Measurements from ENCODE around the gene TST.

Gene TST

GRCh38 chr22:37053310-37054055, 34.2 kb upstream of the TST start:
- DNase-seq: no peak

DNA sequence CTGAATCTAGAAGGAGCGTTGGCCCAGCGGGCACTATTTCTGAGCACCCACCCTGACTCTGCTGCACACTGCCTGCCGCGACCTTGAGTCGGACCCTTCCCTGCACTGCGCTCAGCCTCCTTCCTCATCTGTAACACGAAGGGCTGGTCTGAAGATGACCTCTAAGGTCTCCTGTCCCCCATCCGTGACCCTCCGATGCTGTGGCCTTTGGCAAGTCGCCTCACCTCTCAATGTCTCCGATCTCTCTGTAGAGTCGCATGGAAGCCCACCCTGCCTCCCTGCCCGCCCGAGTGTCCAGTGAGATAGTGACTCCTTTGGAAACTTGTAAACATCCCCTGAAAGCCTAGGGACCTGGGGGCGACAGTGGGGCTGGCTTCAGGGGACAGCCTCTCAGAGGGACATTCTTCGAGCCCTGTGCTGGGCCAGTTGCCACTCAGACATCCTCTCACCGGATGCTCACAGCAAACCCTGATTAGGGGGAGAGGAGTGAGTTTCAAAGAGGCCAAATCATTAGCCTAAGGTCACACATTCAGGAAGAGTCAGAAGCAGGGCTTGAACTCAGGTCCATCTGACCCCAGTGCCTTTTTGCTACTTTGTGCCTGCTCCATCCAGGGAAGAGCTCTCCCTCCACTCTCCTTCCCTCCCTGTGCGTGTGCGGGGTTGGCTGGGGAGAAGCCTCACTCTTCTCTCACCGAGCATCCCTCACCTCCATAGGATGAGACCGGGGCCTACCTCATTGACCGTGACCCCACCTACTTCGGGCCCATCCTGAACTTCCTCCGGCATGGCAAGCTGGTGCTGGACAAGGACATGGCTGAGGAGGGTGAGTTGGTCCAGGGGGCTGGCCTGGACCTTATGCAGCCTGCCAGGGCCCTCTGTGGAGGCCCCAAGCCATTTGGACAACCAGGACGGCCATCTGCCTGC, 33.4 kb upstream of the TST start:
- no peak for DNase-seq

- DNase-seq: peak; percentile 57
Observed at GRCh38 chr22:37051391-37052385, 32.4 kb upstream of the TST start, which contains the start of gene KCTD17. KCTD17 (plus strand) TSS chr22:37051742; CDS start chr22:37051761, 19 bp downstream.

GRCh38 chr22:37050913-37051312, 31.7 kb upstream of the TST start:
- DNase-seq: no peak

GRCh38 chr22:37049224-37049623, 30.0 kb upstream of the TST start:
- DNase-seq: no peak

- no peak for DNase-seq
Observed at GRCh38 chr22:37048133-37048532, 28.9 kb upstream of the TST start.

- no peak for DNase-seq
Observed at GRCh38 chr22:37047006-37047405, 27.8 kb upstream of the TST start.

- DNase-seq: no peak
Observed at GRCh38 chr22:37046589-37046988, 27.3 kb upstream of the TST start.

GRCh38 chr22:37045958-37046357, 26.7 kb upstream of the TST start:
- DNase-seq: no peak

DNA sequence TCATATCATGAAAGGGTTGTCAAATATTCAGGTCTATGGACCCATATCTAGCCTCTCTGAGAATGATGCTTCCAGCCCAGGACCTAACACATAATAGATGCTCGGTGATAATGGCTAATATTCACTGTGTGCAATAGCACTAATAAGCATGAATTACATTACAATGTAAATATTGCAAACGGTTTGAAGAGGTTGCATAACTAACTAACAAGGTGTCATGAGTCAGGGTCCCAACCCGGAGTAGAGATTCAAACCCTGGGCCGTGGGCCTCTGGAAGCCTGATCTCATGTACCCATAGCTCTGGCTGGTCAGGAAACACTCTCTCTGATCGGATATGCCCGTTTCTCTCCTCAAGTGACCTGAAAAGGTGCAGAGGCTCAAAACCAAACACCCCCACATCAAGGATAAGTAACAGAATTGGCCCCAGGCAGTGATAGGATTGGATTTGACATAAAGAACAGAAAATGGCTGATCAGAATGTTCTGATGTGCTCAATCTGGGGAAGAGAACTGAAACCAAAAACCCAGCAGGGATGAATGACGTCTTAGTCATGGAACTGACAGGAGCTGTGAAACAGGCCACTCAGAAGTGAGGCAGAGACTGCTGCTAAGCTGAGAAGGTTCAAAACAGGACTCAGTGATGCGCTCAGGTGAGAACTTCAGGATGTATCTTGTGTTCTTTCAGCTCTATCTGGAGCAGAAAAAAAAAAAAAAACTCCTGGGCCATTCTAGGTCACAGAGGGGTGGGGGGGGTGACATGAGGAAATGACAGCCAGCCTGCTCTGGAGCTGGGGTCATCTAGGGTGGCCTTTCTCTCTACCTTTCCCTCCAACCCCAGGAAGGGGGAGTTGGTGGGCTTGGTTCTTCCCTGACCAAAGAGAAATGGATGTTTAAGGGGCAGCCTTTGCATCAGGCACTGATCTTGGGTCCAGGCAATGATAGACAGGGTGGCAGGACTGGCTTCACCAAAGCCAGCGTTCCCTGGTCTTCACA, 25.7 kb upstream of the TST start:
- DNase-seq: no peak

DNA sequence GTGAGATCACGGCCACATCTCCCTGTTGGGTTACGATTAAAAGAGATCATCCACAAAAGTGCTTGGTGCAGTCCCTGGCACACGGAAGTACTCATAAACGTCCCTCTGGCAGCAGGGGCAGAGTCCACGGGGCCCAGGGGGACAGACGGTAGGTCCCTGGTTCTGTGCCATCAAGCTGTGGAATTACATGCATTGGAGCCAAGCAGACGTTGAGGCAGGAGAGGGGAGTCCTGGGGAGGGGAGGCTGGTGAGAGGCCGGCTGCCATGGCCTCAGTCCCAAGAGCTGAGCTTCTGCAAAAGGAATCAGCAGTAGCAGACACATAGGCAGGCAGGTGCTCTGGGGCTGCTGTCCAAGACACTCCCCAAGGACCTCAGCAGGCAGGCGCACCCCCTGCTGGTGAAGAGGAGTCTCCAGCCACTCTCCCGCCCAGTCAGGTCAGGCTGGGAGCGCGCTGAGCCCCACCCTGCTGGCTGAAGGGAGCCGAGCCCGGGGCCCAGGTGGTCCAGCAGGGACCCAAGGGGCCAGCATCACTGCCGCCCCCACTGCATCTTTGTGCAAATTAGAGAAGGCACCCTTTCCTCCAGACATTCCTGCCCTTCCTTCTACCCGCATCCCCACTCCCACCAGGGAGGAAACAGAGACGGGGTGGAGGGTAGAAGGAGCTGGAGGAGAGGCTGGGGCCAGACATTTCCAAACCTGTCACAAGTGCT, 24.7 kb upstream of the TST start:
- peak; percentile 55 for DNase-seq

- no peak for DNase-seq
Observed at GRCh38 chr22:37043209-37043827, 24.1 kb upstream of the TST start.

- DNase-seq: no peak
Observed at GRCh38 chr22:37039466-37039865, 20.2 kb upstream of the TST start.

DNA sequence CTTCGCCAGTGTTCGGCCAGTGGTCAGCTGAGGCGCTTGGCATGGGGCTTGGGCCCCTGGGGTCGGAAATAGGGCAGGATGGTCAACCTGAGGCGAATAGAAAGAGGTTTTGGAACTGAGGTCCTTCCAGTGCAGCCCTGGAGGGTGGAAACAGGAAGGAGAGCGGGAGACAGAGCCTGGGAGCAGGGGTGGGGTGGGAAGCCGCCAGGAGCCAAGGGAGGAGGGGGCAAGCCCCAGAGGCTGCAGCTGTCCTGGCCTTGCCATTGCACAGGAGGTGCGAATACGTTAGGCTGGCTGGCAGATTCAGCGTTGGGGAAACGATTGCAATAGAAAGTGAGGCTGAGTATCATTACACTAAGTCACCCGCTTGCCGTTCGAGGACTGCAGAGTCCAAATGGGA, 18.4 kb upstream of the TST start:
- DNase-seq: no peak

DNA sequence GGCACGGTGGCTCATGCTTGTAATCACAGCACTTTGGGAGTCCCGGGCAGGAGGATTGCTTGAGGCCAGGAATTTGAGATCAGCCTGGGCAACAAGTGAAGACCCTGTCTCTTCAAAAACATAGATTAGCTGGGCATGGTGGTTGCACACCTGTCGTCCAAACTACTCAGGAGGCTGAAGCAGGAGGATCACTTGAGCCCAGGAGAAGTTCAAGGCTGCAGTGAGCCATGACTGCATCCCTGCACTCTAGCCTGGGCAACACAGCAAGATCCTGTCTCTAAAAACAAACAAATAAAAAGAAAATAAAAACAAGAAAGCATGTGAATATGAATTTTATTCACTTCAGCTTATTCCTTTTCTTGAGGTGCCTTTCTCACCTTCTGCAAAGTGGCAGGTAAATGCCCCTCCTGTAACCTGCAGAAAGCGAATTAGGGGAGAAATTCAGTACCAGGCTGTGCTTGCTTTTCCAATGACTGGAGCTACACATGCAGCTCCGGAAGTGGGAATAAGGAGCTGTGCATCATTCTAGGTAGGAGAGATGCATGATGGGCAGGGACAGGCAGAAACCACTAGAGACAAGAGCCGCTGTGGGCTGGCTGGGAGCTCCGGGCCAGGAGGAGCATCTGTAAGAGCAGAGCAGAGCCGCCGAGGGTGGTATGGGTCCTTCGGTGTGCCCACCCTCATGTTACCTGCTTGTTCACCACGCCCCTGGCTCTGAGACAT, 17.6 kb upstream of the TST start:
- DNase-seq: no peak

DNA sequence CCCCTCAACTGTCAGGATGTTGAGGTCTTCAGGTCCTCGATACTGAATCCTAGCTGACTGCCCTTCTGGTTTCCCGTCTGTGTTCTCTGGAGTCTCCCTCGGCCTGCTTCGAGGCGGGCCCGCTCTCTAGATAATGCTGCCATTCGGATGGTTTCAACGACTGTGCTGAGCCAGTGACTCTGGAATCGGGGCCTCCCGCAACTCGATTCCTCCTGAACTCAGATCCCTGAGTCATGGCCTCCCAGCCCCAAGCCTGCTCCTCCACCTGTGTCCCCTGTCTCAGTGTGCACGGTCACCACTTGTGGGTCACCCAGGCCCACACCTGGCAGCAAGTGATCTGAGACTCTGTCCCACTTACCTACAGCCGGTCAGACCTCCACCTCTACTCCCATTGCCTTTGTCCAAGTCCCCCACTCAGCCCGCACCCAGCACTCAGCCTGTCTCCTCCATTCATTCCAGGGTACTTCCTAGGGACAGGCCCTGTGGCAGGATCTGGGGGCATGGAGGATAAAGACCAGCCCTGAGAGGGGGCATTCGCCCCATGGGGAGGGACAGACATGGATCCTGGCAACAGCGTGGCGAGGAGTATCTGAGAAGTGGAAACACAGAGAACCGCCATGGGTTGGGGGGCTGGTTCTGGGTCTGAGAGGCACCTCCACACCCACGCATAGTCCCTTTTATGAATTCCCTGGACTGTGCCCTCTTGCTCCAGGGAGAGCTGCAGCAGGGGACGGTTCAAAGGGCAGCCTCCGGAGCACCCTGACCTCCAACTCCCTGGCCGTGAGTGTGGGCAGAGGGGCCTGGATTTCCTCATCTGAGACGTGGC, 14.6 kb upstream of the TST start:
- DNase-seq: no peak

- no peak for DNase-seq
Observed at GRCh38 chr22:37032535-37033460, 13.6 kb upstream of the TST start.

GRCh38 chr22:37032134-37032534, 12.9 kb upstream of the TST start:
- DNase-seq: no peak
